Measurements from ENCODE around the gene DNAJC8. TPM values are rescaled to one million over a fixed set of nuclear protein-coding genes. Genes with fewer than 3 reads are reported as not detected.
A peak's percentile ranks its signal among the peaks of the same experiment; 100 is the strongest.

DNAJC8 gene, protein sequence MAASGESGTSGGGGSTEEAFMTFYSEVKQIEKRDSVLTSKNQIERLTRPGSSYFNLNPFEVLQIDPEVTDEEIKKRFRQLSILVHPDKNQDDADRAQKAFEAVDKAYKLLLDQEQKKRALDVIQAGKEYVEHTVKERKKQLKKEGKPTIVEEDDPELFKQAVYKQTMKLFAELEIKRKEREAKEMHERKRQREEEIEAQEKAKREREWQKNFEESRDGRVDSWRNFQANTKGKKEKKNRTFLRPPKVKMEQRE
- total RNA-seq (2013; cell fraction: nucleolus; rRNA removed) = 26.2 and 27.8 TPM in 2 replicates
- total RNA-seq (2014; rRNA removed) (91.2 and 109 TPM in 2 replicates), total RNA-seq (2014; rRNA removed; fragmentation: Illumina TruSeq; extraction: Trizol) (152 and 155 TPM in 2 replicates), total RNA-seq (2021) (109 and 111 TPM in 2 replicates), polyA plus RNA-seq (2011; rRNA removed) (137 and 176 TPM in 2 replicates), polyA plus RNA-seq (2014; fragmentation: Illumina TruSeq; extraction: Trizol) (251 and 323 TPM in 2 replicates), polyA plus RNA-seq (2014; fragmentation: Nextera tagmentation; extraction: Ambion mirVana) (100 to 1,000 TPM; 209 to 296 TPM), polyA plus RNA-seq (2014; rRNA removed) (95.0 and 106 TPM in 2 replicates), polyA plus RNA-seq (2016; fragmentation: Nextera tagmentation; extraction: Ambion mirVana) (100 to 1,000 TPM; 149 to 155 TPM), polyA minus RNA-seq (2011; rRNA and poly(A)+ RNA removed) (36.3 and 42.2 TPM in 2 replicates), Bru-seq, nascent RNA (percentile 76 among the genes with signal in this experiment), BruChase-seq, experiment 1, labeled RNA remaining after a 6-hour chase (percentile 81 among the genes with signal in this experiment), BruChase-seq, experiment 2, labeled RNA remaining after a 2-hour chase (percentile 75 among the genes with signal in this experiment)
- 61.0 TPM for polyA plus RNA-seq (2011; ENCODE audit: low read depth)
- 84.8 and 92.1 TPM in 2 replicates for polyA plus RNA-seq (2011; cell fraction: cytosol; rRNA removed)
- 59.2 and 72.5 TPM in 2 replicates for polyA plus RNA-seq (2011; cell fraction: nucleus; rRNA removed)
- 68.0 and 82.9 TPM in 2 replicates for polyA plus RNA-seq (2012)
- 14.1 and 15.9 TPM in 2 replicates for polyA minus RNA-seq (2011; cell fraction: cytosol; rRNA and poly(A)+ RNA removed)
- 8.7 and 16.1 TPM in 2 replicates for polyA minus RNA-seq (2011; cell fraction: nucleus; rRNA and poly(A)+ RNA removed)
- long read RNA-seq, experiment 1, transcript DNAJC8-201 (9 exons, 1,759 nt) = major isoform, 148 of 170 reads
- long read RNA-seq, experiment 1, partial matches to known transcripts = 17 of 170 reads
- long read RNA-seq, experiment 1, other reads (novel, unspliced or antisense) = 5 of 170 reads
- long read RNA-seq, experiment 2, transcript DNAJC8-205 (10 exons, 1,600 nt) = minor isoform, 5 of 676 reads
- long read RNA-seq, experiment 2, transcript DNAJC8-201 (9 exons, 1,759 nt) = major isoform, 605 of 676 reads
- long read RNA-seq, experiment 2, partial matches to known transcripts = 33 of 676 reads
- long read RNA-seq, experiment 2, other reads (novel, unspliced or antisense) = 31 of 676 reads

DNA sequence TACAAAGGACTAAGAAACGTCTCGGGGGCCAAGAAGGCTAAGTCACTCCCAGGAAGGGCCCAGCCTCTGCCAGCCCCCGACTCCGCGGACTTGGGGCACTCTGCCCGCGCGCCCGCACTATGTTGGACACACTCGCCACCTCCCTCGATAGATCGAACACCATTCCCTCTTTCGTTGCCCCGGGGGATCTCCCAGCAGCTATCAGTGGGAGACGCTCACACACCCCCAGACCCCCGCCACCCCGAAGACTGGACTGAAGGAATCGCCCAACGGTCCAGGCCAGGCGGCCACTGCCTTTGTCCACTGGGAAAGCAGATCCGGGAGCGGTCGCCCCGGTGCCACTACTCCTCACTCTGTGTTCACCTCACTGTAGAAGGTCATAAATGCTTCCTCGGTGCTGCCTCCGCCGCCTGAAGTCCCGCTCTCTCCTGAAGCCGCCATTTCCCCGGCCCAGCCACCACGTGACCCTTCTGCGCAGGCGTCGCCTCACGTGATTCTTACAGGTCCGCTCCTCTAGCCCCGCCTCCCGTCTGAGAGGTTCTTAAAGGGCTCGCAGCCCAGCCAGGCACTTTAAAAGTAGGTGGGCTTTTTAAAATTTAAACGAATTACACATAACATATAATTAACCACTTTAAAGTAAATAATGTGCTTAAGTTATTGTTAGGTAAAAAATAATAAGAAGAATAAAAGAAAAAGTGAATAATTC is at the start of gene DNAJC8:
Gene DNAJC8 (minus strand): TSS at position 472 of the 706 bp plus-strand sequence. CDS start 31 bp downstream, at position 441.
- Histone ChIP-seq H3K4me2 (ENCODE audit: control insufficient read depth, insufficient read depth) (peak within 1 kb of the TSS; percentile 79), H2AFZ (ENCODE audit: control insufficient read depth, low read depth, low read length) (peak within 1 kb of the TSS; percentile 88), H3K9me3 (replicated peaks; ENCODE audit: control insufficient read depth, insufficient read depth, low read length) (no peaks in the 10 kb centered on the region), H3K4me3 (peak within 1 kb of the TSS; percentile 99), H3K9ac (ENCODE audit: control insufficient read depth, insufficient read depth, low read length) (peak within 1 kb of the TSS; percentile 91), H3K27ac (ENCODE audit: control insufficient read depth, insufficient read depth) (peak within 1 kb of the TSS; percentile 82), H3K4me1 (ENCODE audit: control insufficient read depth, insufficient read depth, low read length) (no peaks in the 10 kb centered on the region), H3K27me3 (replicated peaks in 1 of 2; ENCODE audit: control insufficient read depth in 2 of 2, insufficient read depth in 2 of 2, low read length in 1 of 2) (no peaks in the 10 kb centered on the region), H3K36me3 (ENCODE audit: control insufficient read depth in 2 of 2, insufficient read depth in 2 of 2, low read length in 1 of 2) (peaks cover 0 to 3% of the 10 kb centered on the region in 2 experiments; a peak in 2 of 4 replicates), H3K79me2 (ENCODE audit: control insufficient read depth, insufficient read depth, low read length) (peaks cover 50% of the 10 kb centered on the region), H4K20me1 (ENCODE audit: control insufficient read depth, insufficient read depth) (no peaks in the 10 kb centered on the region)
- intact Hi-C loops (cut with micrococcal nuclease; ENCODE audit: unreplicated experiment) (no loop called here), in situ Hi-C loops (cut with MboI) (no loop called here)
- TSS peak; percentile 83 for BruUV-seq (replicated peaks)
- RAD21 ChIA-PET (ENCODE audit: unreplicated experiment) = no interaction called here
- SMC1A ChIA-PET (ENCODE audit: uncharacterized antibody, unreplicated experiment) = interaction anchor here (1.0 to 6.6 kb wide), 2 partner anchors 14 to 24 kb away, joined by 3 to 84 read pairs; no protein-coding TSS in a partner anchor
- FAIRE-seq (no peak), ATAC-seq (peak; percentile 69), DNase-seq (ENCODE audit: low read depth, low spot score) (no peak)
- WGBS (ENCODE audit: insufficient coverage, insufficient replicate concordance, low lambda C conversion rate, missing lambda C conversion rate) = under 1% methylated on average over 40 of the region's 40 CpGs
- POLR2A ChIA-PET = interaction anchor here (0.7 to 1.5 kb wide), 3 partner anchors 55 to 143 kb away, joined by 3 to 4 read pairs (median 3); no protein-coding TSS in a partner anchor
- CTCF ChIA-PET = interaction anchor here (0.9 to 1.0 kb wide), 2 partner anchors 23 to 129 kb away, joined by 3 read pairs; no protein-coding TSS in a partner anchor
- TF ChIP-seq RCOR1 (conservative IDR thresholded peaks at IDR 0.05; ENCODE audit: low read depth, low read length) = 0 out of 2 replicates have a peak, but pooled peaks have one; percentile 36
- TF ChIP-seq SP1 (IDR thresholded peaks at IDR 0.05; ENCODE audit: low read depth, low read length) = peak; percentile 55
- TF ChIP-seq, protein P1, sequence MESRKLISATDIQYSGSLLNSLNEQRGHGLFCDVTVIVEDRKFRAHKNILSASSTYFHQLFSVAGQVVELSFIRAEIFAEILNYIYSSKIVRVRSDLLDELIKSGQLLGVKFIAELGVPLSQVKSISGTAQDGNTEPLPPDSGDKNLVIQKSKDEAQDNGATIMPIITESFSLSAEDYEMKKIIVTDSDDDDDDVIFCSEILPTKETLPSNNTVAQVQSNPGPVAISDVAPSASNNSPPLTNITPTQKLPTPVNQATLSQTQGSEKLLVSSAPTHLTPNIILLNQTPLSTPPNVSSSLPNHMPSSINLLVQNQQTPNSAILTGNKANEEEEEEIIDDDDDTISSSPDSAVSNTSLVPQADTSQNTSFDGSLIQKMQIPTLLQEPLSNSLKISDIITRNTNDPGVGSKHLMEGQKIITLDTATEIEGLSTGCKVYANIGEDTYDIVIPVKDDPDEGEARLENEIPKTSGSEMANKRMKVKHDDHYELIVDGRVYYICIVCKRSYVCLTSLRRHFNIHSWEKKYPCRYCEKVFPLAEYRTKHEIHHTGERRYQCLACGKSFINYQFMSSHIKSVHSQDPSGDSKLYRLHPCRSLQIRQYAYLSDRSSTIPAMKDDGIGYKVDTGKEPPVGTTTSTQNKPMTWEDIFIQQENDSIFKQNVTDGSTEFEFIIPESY (IDR thresholded peaks at IDR 0.05) = 0 out of 2 replicates have a peak, but pooled peaks have one; percentile 14
- TF ChIP-seq CREB1 (IDR thresholded peaks at IDR 0.05; ENCODE audit: low read depth) = peak; percentile 53; the same call in 1 of the 2 replicates
- TF ChIP-seq KAT2A (conservative IDR thresholded peaks at IDR 0.05; ENCODE audit: control insufficient read depth, low read depth, low read length) = no peak
- peak; percentile 100 for TF ChIP-seq RAD51 (IDR thresholded peaks at IDR 0.05)
- peak; percentile 23 to 64; a peak in 2 of 3 replicates for TF ChIP-seq EGR1 (IDR thresholded peaks at IDR 0.05; ENCODE audit: borderline replicate concordance in 1 of 2, low read depth in 2 of 2, low read length in 2 of 2)
- peak; percentile 88 for TF ChIP-seq POLR2A (IDR thresholded peaks at IDR 0.05; ENCODE audit: low read depth, low read length)
- TF ChIP-seq CHD4 (IDR thresholded peaks at IDR 0.05) = no peak
- TF ChIP-seq ZNF384 (IDR thresholded peaks at IDR 0.05; ENCODE audit: borderline replicate concordance, low read depth, low read length) = no peak
- TF ChIP-seq JUNB (IDR thresholded peaks at IDR 0.05) = no peak
- TF ChIP-seq HCFC1 (IDR thresholded peaks at IDR 0.05; ENCODE audit: low read length) = peak; percentile 65
- TF ChIP-seq MYC (IDR thresholded peaks at IDR 0.05; ENCODE audit: insufficient read depth, insufficient read length, insufficient replicate concordance, low read length, severe bottlenecking) = peak; percentile 25

Measured in GM12878 (cell line).